GM23338 (cell line): ENCODE measurements around the gene TMEM204. TPM values are rescaled to one million over a fixed set of nuclear protein-coding genes. Genes with fewer than 3 reads are reported as not detected.

ENCODE experiments used
- ATAC-seq: fragments of 200-7000 bp; cut with Tn5 transposase; 3 replicates; pipeline ENCODE4 v1.9.1; 2020
- DNase-seq: peaks from one replicate; pipeline ENCODE4 v3.0.0-alpha.2; 2015; ENCODE audit warnings: low spot score
- H2AFZ ChIP-seq: fragments of 200-600 bp; sonication (generic); 2 replicates; pipeline ENCODE4 v1.8.0; 2016; ENCODE audit warnings: antibody characterized with exemption, mild to moderate bottlenecking, moderate library complexity
- H3F3A ChIP-seq: fragments of 200-600 bp; sonication (generic); replicated peaks from 2 replicates; pipeline ENCODE4 v1.8.0; 2017; ENCODE audit warnings: antibody characterized with exemption, mixed run types, low read depth
- H3K27ac ChIP-seq: fragments of 200-600 bp; sonication (generic); 2 replicates; pipeline ENCODE4 v1.6.1; 2016; ENCODE audit warnings: low read depth
- H3K27me3 ChIP-seq: fragments of 200-600 bp; sonication (generic); 2 replicates; pipeline ENCODE4 v1.8.0; 2016; ENCODE audit warnings: mild to moderate bottlenecking, mixed run types, moderate library complexity; ENCODE audit not compliant: insufficient read depth
- H3K36me3 ChIP-seq: fragments of 200-600 bp; sonication (generic); 2 replicates; pipeline ENCODE4 v1.8.0; 2016; ENCODE audit warnings: mild to moderate bottlenecking; ENCODE audit not compliant: insufficient read depth
- H3K4me1 ChIP-seq: fragments of 200-600 bp; sonication (generic); 2 replicates; pipeline ENCODE4 v1.8.0; 2016; ENCODE audit warnings: mild to moderate bottlenecking, moderate library complexity; ENCODE audit not compliant: insufficient read depth
- H3K4me2 ChIP-seq: fragments of 200-600 bp; sonication (generic); 2 replicates; pipeline ENCODE4 v1.7.1; 2017; ENCODE audit warnings: mixed run types
- H3K4me3 ChIP-seq: fragments of 200-600 bp; sonication (generic); 2 replicates; pipeline ENCODE4 v1.6.1; 2016; ENCODE audit warnings: mixed run types
- H3K79me2 ChIP-seq: fragments of 200-600 bp; sonication (generic); replicated peaks from 2 replicates; pipeline ENCODE4 v1.8.0; 2017; ENCODE audit warnings: mild to moderate bottlenecking; ENCODE audit not compliant: insufficient read depth
- H3K9me2 ChIP-seq: fragments of 200-600 bp; sonication (generic); 2 replicates; pipeline ENCODE4 v1.8.0; 2017; ENCODE audit not compliant: insufficient read depth
- H4K20me1 ChIP-seq: fragments of 200-600 bp; sonication (generic); replicated peaks from 2 replicates; pipeline ENCODE4 v1.8.0; 2017; ENCODE audit warnings: mild to moderate bottlenecking; ENCODE audit not compliant: insufficient read depth
- H3K27ac Mint-ChIP-seq: 2 replicates; pipeline ENCODE4 v1.8.0; 2020; ENCODE audit warnings: inconsistent platforms, mild to moderate bottlenecking, moderate library complexity, mixed read lengths
- H3K27me3 Mint-ChIP-seq: 3 replicates; pipeline ENCODE4 v1.8.0; 2022; ENCODE audit warnings: low read depth, mild to moderate bottlenecking, moderate library complexity, mixed read lengths, inconsistent platforms; ENCODE audit not compliant: insufficient read depth, poor library complexity
- H3K36me3 Mint-ChIP-seq: 3 replicates; pipeline ENCODE4 v1.8.0; 2021; ENCODE audit warnings: low read depth, mild to moderate bottlenecking, inconsistent platforms, moderate library complexity, mixed read lengths
- H3K4me1 Mint-ChIP-seq: 3 replicates; pipeline ENCODE4 v1.8.0; 2020; ENCODE audit warnings: mild to moderate bottlenecking, inconsistent platforms, mixed read lengths
- H3K4me3 Mint-ChIP-seq: 3 replicates; pipeline ENCODE4 v1.8.0; 2021; ENCODE audit warnings: moderate library complexity, mild to moderate bottlenecking, inconsistent platforms, mixed read lengths
- H3K9me3 Mint-ChIP-seq: 3 replicates; pipeline ENCODE4 v1.8.0; 2020; ENCODE audit warnings: moderate library complexity, mild to moderate bottlenecking, inconsistent platforms, mixed read lengths
- CREB1 ChIP-seq: fragments of 250-450 bp; sonication (Bioruptor Pico); IDR thresholded peaks from 2 replicates; pipeline ENCODE4 v1.5.0; 2020; ENCODE audit warnings: low read depth, mild to moderate bottlenecking, moderate library complexity
- CTCF ChIP-seq, 2 experiments: fragments of 200-600 bp in 1 of 2; sonication (generic) in 1 of 2; conservative IDR thresholded peaks; 2 replicates each; pipeline versions ENCODE4 v1.5.1 to v1.6.1; 2016 to 2017; ENCODE audit warnings: antibody characterized with exemption in 2 of 2, low read depth in 2 of 2, mild to moderate bottlenecking in 2 of 2, moderate library complexity in 1 of 2
- ETS1 ChIP-seq: IDR thresholded peaks from 2 replicates; pipeline ENCODE4 v1.6.1; 2016; ENCODE audit warnings: antibody characterized with exemption
- EZH2 ChIP-seq: fragments of 200-600 bp; sonication (generic); IDR thresholded peaks from one replicate; pipeline ENCODE4 v1.8.0; 2017; ENCODE audit warnings: antibody characterized with exemption, mild to moderate bottlenecking, low read depth; ENCODE audit not compliant: unreplicated experiment
- EZH2phosphoT487 ChIP-seq: fragments of 200-600 bp; sonication (generic); IDR thresholded peaks from one replicate; pipeline ENCODE4 v1.8.1; 2018; ENCODE audit warnings: antibody characterized with exemption; ENCODE audit not compliant: unreplicated experiment
- JUNB ChIP-seq: IDR thresholded peaks from one replicate; pipeline ENCODE4 v1.6.1; 2016; ENCODE audit warnings: antibody characterized with exemption; ENCODE audit not compliant: unreplicated experiment
- NANOG ChIP-seq: IDR thresholded peaks from 2 replicates; pipeline ENCODE4 v1.6.1; 2016; ENCODE audit warnings: antibody characterized with exemption, borderline replicate concordance
- POLR2AphosphoS5 ChIP-seq: IDR thresholded peaks from 2 replicates; pipeline ENCODE4 v1.6.1; 2016; ENCODE audit warnings: antibody characterized with exemption, low read depth
- STAT1 ChIP-seq: IDR thresholded peaks from one replicate; pipeline ENCODE4 v1.6.1; 2016; ENCODE audit warnings: antibody characterized with exemption; ENCODE audit not compliant: unreplicated experiment
- ZNF114 ChIP-seq: fragments of 250-450 bp; sonication (Bioruptor Pico); IDR thresholded peaks from 2 replicates; pipeline ENCODE4 v1.5.0; 2020; ENCODE audit warnings: mild to moderate bottlenecking, moderate library complexity
- ZNF331 ChIP-seq: fragments of 250-450 bp; sonication (Bioruptor Pico); IDR thresholded peaks from 2 replicates; pipeline ENCODE4 v1.5.0; 2020; ENCODE audit warnings: low read depth, mild to moderate bottlenecking, moderate library complexity
- polyA plus RNA-seq: library from polyadenylated mRNA; unstranded; fragments of >200 nt; fragmentation: Nextera tagmentation; extraction: Ambion mirVana; gene quantifications from 2 replicates; pipeline ENCODE4 v1.2.1, GENCODE V29; 2016
- total RNA-seq: library from RNA; depleted of rRNA; stranded (reverse); fragments of >200 nt; shearing (Covaris generic); gene quantifications from 2 replicates; pipeline ENCODE4 v1.2.3, GENCODE V29; 2014
- TF ChIP-seq, protein P1 (sequence below): fragments of 250-450 bp; sonication (Bioruptor Pico); IDR thresholded peaks from 2 replicates; pipeline ENCODE4 v1.5.0; 2020; ENCODE audit warnings: mild to moderate bottlenecking, moderate library complexity
- TF ChIP-seq, protein P2 (sequence below): IDR thresholded peaks from one replicate; pipeline ENCODE4 v1.6.1; 2018; ENCODE audit warnings: antibody characterized with exemption; ENCODE audit not compliant: unreplicated experiment

Gene TMEM204
- total and polyA plus RNA-seq, 2 experiments from 2014 or later, result 0.14 to 0.21 TPM

DNA sequence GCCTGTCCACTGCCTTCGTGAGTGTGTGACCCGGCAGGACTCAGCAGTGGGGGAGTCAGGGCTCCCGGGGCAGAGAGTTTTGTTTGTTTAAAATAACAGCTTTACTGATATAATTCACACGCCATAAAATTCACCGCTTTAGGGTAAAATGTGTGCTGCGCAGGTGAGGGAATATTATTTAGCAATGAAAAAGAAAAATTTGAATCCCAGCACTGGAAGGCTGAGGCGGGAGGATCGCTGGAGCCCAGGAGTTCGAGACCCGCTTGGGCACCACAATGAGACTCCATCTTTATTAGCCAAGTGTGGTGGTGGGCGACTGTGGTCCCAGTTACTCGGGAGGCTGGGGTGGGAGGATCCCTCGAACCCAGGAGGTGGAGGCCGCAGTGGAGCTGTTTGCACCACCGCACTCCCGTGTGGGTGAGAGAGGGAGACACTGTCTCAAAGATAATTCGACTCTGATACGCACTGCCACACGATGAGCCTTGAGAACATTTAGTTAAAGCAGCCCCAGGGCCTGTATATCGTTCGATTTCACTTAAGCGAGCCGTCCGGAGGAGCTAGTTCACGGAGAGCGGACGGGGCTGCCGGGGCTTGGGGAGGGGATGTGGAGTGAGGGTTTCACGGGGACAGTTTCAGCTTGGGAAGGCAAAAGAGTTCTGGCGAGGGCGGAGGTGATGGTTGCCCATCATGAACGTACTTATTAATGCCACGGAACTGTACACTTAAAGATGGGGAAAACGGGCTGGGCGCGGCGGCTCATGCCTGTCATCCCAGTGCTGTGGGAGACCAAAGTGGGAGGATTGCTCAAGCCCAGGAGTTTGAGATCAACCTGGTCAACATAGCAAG lies 30.1 kb upstream of the TMEM204 start:
- peaks cover 7% of the 10 kb centered on the region for H3K27me3 Mint-ChIP-seq
- H3F3A ChIP-seq, result no peaks in the 10 kb centered on the region
- H3K4me1 ChIP-seq, result no peaks in the 10 kb centered on the region
- H2AFZ ChIP-seq, result no peak overlapping the region
- H3K79me2 ChIP-seq, result no peaks in the 10 kb centered on the region
- H3K9me2 ChIP-seq, result no peaks in the 10 kb centered on the region
- no peak overlapping the region for H3K27ac Mint-ChIP-seq
- no peaks in the 10 kb centered on the region for H3K9me3 Mint-ChIP-seq
- ATAC-seq (no peak), DNase-seq (no peak)
- 0 out of 2 replicates have a peak, but pooled peaks cover 4% of the 10 kb centered on the region for H4K20me1 ChIP-seq
- H3K4me1 Mint-ChIP-seq, result no peaks in the 10 kb centered on the region
- H3K36me3 Mint-ChIP-seq, result peaks cover 30% of the 10 kb centered on the region
- TF ChIP-seq CREB1 (CRISPR knock-in tag) (no peak), ZNF114 (CRISPR knock-in tag) (no peak), ETS1 (no peak), JUNB (no peak), EZH2 (no peak), ZNF331 (CRISPR knock-in tag) (no peak), POLR2AphosphoS5 (no peak), EZH2phosphoT487 (no peak), STAT1 (no peak), CTCF (conservative IDR thresholded peaks at IDR 0.05; ENCODE audit: low read depth in 2 of 2) (no peak), NANOG (no peak)
- TF ChIP-seq, protein P1, sequence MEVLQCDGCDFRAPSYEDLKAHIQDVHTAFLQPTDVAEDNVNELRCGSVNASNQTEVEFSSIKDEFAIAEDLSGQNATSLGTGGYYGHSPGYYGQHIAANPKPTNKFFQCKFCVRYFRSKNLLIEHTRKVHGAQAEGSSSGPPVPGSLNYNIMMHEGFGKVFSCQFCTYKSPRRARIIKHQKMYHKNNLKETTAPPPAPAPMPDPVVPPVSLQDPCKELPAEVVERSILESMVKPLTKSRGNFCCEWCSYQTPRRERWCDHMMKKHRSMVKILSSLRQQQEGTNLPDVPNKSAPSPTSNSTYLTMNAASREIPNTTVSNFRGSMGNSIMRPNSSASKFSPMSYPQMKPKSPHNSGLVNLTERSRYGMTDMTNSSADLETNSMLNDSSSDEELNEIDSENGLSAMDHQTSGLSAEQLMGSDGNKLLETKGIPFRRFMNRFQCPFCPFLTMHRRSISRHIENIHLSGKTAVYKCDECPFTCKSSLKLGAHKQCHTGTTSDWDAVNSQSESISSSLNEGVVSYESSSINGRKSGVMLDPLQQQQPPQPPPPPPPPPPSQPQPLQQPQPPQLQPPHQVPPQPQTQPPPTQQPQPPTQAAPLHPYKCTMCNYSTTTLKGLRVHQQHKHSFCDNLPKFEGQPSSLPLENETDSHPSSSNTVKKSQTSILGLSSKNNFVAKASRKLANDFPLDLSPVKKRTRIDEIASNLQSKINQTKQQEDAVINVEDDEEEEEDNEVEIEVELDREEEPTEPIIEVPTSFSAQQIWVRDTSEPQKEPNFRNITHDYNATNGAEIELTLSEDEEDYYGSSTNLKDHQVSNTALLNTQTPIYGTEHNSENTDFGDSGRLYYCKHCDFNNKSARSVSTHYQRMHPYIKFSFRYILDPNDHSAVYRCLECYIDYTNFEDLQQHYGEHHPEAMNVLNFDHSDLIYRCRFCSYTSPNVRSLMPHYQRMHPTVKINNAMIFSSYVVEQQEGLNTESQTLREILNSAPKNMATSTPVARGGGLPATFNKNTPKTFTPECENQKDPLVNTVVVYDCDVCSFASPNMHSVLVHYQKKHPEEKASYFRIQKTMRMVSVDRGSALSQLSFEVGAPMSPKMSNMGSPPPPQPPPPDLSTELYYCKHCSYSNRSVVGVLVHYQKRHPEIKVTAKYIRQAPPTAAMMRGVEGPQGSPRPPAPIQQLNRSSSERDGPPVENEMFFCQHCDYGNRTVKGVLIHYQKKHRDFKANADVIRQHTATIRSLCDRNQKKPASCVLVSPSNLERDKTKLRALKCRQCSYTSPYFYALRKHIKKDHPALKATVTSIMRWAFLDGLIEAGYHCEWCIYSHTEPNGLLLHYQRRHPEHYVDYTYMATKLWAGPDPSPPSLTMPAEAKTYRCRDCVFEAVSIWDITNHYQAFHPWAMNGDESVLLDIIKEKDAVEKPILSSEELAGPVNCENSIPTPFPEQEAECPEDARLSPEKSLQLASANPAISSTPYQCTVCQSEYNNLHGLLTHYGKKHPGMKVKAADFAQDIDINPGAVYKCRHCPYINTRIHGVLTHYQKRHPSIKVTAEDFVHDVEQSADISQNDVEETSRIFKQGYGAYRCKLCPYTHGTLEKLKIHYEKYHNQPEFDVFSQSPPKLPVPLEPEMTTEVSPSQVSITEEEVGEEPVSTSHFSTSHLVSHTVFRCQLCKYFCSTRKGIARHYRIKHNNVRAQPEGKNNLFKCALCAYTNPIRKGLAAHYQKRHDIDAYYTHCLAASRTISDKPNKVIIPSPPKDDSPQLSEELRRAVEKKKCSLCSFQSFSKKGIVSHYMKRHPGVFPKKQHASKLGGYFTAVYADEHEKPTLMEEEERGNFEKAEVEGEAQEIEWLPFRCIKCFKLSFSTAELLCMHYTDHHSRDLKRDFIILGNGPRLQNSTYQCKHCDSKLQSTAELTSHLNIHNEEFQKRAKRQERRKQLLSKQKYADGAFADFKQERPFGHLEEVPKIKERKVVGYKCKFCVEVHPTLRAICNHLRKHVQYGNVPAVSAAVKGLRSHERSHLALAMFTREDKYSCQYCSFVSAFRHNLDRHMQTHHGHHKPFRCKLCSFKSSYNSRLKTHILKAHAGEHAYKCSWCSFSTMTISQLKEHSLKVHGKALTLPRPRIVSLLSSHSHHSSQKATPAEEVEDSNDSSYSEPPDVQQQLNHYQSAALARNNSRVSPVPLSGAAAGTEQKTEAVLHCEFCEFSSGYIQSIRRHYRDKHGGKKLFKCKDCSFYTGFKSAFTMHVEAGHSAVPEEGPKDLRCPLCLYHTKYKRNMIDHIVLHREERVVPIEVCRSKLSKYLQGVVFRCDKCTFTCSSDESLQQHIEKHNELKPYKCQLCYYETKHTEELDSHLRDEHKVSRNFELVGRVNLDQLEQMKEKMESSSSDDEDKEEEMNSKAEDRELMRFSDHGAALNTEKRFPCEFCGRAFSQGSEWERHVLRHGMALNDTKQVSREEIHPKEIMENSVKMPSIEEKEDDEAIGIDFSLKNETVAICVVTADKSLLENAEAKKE (CRISPR knock-in tag), result no peak
- TF ChIP-seq, protein P2, sequence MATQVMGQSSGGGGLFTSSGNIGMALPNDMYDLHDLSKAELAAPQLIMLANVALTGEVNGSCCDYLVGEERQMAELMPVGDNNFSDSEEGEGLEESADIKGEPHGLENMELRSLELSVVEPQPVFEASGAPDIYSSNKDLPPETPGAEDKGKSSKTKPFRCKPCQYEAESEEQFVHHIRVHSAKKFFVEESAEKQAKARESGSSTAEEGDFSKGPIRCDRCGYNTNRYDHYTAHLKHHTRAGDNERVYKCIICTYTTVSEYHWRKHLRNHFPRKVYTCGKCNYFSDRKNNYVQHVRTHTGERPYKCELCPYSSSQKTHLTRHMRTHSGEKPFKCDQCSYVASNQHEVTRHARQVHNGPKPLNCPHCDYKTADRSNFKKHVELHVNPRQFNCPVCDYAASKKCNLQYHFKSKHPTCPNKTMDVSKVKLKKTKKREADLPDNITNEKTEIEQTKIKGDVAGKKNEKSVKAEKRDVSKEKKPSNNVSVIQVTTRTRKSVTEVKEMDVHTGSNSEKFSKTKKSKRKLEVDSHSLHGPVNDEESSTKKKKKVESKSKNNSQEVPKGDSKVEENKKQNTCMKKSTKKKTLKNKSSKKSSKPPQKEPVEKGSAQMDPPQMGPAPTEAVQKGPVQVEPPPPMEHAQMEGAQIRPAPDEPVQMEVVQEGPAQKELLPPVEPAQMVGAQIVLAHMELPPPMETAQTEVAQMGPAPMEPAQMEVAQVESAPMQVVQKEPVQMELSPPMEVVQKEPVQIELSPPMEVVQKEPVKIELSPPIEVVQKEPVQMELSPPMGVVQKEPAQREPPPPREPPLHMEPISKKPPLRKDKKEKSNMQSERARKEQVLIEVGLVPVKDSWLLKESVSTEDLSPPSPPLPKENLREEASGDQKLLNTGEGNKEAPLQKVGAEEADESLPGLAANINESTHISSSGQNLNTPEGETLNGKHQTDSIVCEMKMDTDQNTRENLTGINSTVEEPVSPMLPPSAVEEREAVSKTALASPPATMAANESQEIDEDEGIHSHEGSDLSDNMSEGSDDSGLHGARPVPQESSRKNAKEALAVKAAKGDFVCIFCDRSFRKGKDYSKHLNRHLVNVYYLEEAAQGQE, result no peak
- H3K27me3 ChIP-seq, result no peaks in the 10 kb centered on the region
- H3K27ac ChIP-seq, result no peak overlapping the region
- no peak overlapping the region for H3K4me3 ChIP-seq
- no peak overlapping the region for H3K4me2 ChIP-seq
- H3K36me3 ChIP-seq, result peaks cover 11% of the 10 kb centered on the region
- no peak overlapping the region for H3K4me3 Mint-ChIP-seq
